ENCODE measurements around the gene DCUN1D2. TPM values are rescaled to one million over a fixed set of nuclear protein-coding genes. Genes with fewer than 3 reads are reported as not detected.
"Not testable (repeated sequence)": the region's sequence is repeated elsewhere in the genome, so short reads cannot be mapped to it uniquely, and the experiment has no call there.

DCUN1D2 gene
- total RNA-seq, 3 donors from 2014 or later: 17.7 to 32.4 (median 22.6) TPM

- ATAC-seq: no peak
- H3K36me3 ChIP-seq (ENCODE audit: low read depth): no peaks in the 10 kb centered on the region
- intact Hi-C loops (cut with DNase I, micrococcal nuclease): no loop called here
These were observed 18.7 kb downstream of the DCUN1D2 start for GRCh38 chr13:113471844-113472243.

GRCh38 chr13:113470635-113471163 lies 19.8 kb downstream of the DCUN1D2 start:
- intact Hi-C loops (cut with DNase I, micrococcal nuclease); ATAC-seq; H3K36me3 ChIP-seq (ENCODE audit: low read depth); DNase-seq; H3K4me1 ChIP-seq (ENCODE audit: low read depth); H3K9me3 ChIP-seq; H3K4me3 ChIP-seq: not testable (repeated sequence)

More at GRCh38 chr13:113471844-113472243, 18.7 kb downstream of the DCUN1D2 start:
- TF ChIP-seq CTCF (IDR thresholded peaks at IDR 0.05): no peak
- DNase-seq: no peak
- H3K4me3 ChIP-seq: no peak overlapping the region
- H3K9me3 ChIP-seq: no peaks in the 10 kb centered on the region
- no peaks in the 10 kb centered on the region for H3K4me1 ChIP-seq (ENCODE audit: low read depth)

GRCh38 chr13:113470073-113470472 lies 20.4 kb downstream of the DCUN1D2 start:
- DNase-seq (no peak), ATAC-seq (no peak)
- Histone ChIP-seq H3K36me3 (ENCODE audit: low read depth) (no peaks in the 10 kb centered on the region), H3K4me3 (no peak overlapping the region), H3K9me3 (no peaks in the 10 kb centered on the region), H3K4me1 (ENCODE audit: low read depth) (no peaks in the 10 kb centered on the region)
- intact Hi-C loops (cut with DNase I, micrococcal nuclease): no loop called here
- TF ChIP-seq CTCF (IDR thresholded peaks at IDR 0.05): no peak

GRCh38 chr13:113469582-113469981 lies 20.9 kb downstream of the DCUN1D2 start:
- no peak for TF ChIP-seq CTCF (IDR thresholded peaks at IDR 0.05)
- no peaks in the 10 kb centered on the region for H3K4me1 ChIP-seq (ENCODE audit: low read depth)
- H3K4me3 ChIP-seq: no peak overlapping the region
- H3K36me3 ChIP-seq (ENCODE audit: low read depth): no peaks in the 10 kb centered on the region
- no peaks in the 10 kb centered on the region for H3K9me3 ChIP-seq
- intact Hi-C loops (cut with DNase I, micrococcal nuclease): no loop called here
- DNase-seq (no peak), ATAC-seq (no peak)

GRCh38 chr13:113468472-113469201 lies 21.9 kb downstream of the DCUN1D2 start:
- no peaks in the 10 kb centered on the region for H3K36me3 ChIP-seq (ENCODE audit: low read depth)
- ATAC-seq (no peak), DNase-seq (no peak)
- intact Hi-C loops (cut with DNase I, micrococcal nuclease): no loop called here
- no peaks in the 10 kb centered on the region for H3K9me3 ChIP-seq
- no peaks in the 10 kb centered on the region for H3K4me1 ChIP-seq (ENCODE audit: low read depth)
- no peak overlapping the region for H3K4me3 ChIP-seq
- TF ChIP-seq CTCF (IDR thresholded peaks at IDR 0.05): no peak

- Histone ChIP-seq H3K36me3 (ENCODE audit: low read depth) (no peaks in the 10 kb centered on the region), H3K4me3 (no peak overlapping the region), H3K4me1 (ENCODE audit: low read depth) (no peaks in the 10 kb centered on the region), H3K9me3 (no peaks in the 10 kb centered on the region)
- ATAC-seq: no peak
- intact Hi-C loops (cut with DNase I, micrococcal nuclease): no loop called here
- no peak for TF ChIP-seq CTCF (IDR thresholded peaks at IDR 0.05)
- no peak for DNase-seq
These were observed 22.5 kb downstream of the DCUN1D2 start for GRCh38 chr13:113468029-113468428.

Measured in mucosa of descending colon (tissue), 3 donors.